Duodenal mucosa (tissue), 2 donors: ENCODE data around the gene SASH3.

Experiments used
- H3K27ac ChIP-seq: one replicate; pipeline ENCODE4 v1.7.0; 2013; ENCODE audit warnings: low read depth, low read length
- H3K27me3 ChIP-seq, 2 donors: one replicate each; pipeline ENCODE4 v1.7.0; 2013; ENCODE audit warnings: low read length in 2 of 2, control low read depth in 1 of 2; ENCODE audit not compliant: insufficient read depth in 2 of 2, control insufficient read depth in 1 of 2
- H3K36me3 ChIP-seq, 2 donors: one replicate each; pipeline ENCODE4 v1.7.0; 2013; ENCODE audit warnings: low read length in 2 of 2, control low read depth in 1 of 2; ENCODE audit not compliant: insufficient read depth in 2 of 2, control insufficient read depth in 1 of 2
- H3K4me1 ChIP-seq, 2 donors: one replicate each; pipeline ENCODE4 v1.7.0; 2013; ENCODE audit warnings: low read length in 2 of 2, control low read depth in 1 of 2; ENCODE audit not compliant: insufficient read depth in 2 of 2, control insufficient read depth in 1 of 2
- H3K4me3 ChIP-seq, 2 donors: one replicate each; pipeline ENCODE4 v1.7.0; 2013; ENCODE audit warnings: low read length in 2 of 2, low read depth in 1 of 2
- H3K9ac ChIP-seq, 2 donors: one replicate each; pipeline ENCODE4 v1.7.0; 2013; ENCODE audit warnings: low read length in 2 of 2, low read depth in 1 of 2
- H3K9me3 ChIP-seq, 2 donors: one replicate each; pipeline ENCODE4 v1.7.0; 2013; ENCODE audit warnings: low read length in 2 of 2, control low read depth in 1 of 2; ENCODE audit not compliant: control insufficient read depth in 1 of 2

Gene SASH3

GRCh38 chrX:129759576-129760061 is 20.1 kb upstream of the SASH3 start:
- H3K4me3 ChIP-seq = no peak overlapping the region
- no peak overlapping the region for H3K27ac ChIP-seq
- H3K27me3 ChIP-seq = no peaks in the 10 kb centered on the region
- H3K9ac ChIP-seq = no peak overlapping the region
- no peaks in the 10 kb centered on the region for H3K9me3 ChIP-seq
- no peaks in the 10 kb centered on the region for H3K36me3 ChIP-seq
- H3K4me1 ChIP-seq = peaks cover 8 to 17% of the 10 kb centered on the region in 2 donors

- no peaks in the 10 kb centered on the region for H3K27me3 ChIP-seq
- no peak overlapping the region for H3K27ac ChIP-seq
- H3K4me1 ChIP-seq = peaks cover 8 to 17% of the 10 kb centered on the region in 2 donors
- no peak overlapping the region for H3K4me3 ChIP-seq
- no peaks in the 10 kb centered on the region for H3K36me3 ChIP-seq
- H3K9me3 ChIP-seq = no peaks in the 10 kb centered on the region
- no peak overlapping the region for H3K9ac ChIP-seq
Observed at GRCh38 chrX:129760155-129760554, 19.6 kb upstream of the SASH3 start.

- Histone ChIP-seq H3K9me3 (no peaks in the 10 kb centered on the region), H3K4me1 (peaks cover 8 to 17% of the 10 kb centered on the region in 2 donors), H3K27me3 (no peaks in the 10 kb centered on the region), H3K4me3 (no peak overlapping the region), H3K36me3 (no peaks in the 10 kb centered on the region), H3K9ac (no peak overlapping the region), H3K27ac (no peak overlapping the region)
Observed at GRCh38 chrX:129760981-129761380, 18.8 kb upstream of the SASH3 start.

- Histone ChIP-seq H3K9me3 (no peaks in the 10 kb centered on the region), H3K9ac (no peak overlapping the region), H3K4me3 (no peak overlapping the region), H3K4me1 (peaks cover 8 to 17% of the 10 kb centered on the region in 2 donors), H3K27me3 (no peaks in the 10 kb centered on the region), H3K27ac (no peak overlapping the region), H3K36me3 (no peaks in the 10 kb centered on the region)
Observed at GRCh38 chrX:129761596-129761995, 18.2 kb upstream of the SASH3 start.

GRCh38 chrX:129762448-129762847 is 17.3 kb upstream of the SASH3 start:
- Histone ChIP-seq H3K4me3 (no peak overlapping the region), H3K9ac (no peak overlapping the region), H3K27ac (no peak overlapping the region), H3K27me3 (no peaks in the 10 kb centered on the region), H3K36me3 (no peaks in the 10 kb centered on the region), H3K9me3 (no peaks in the 10 kb centered on the region), H3K4me1 (peaks cover 8 to 17% of the 10 kb centered on the region in 2 donors)

GRCh38 chrX:129763666-129764065 is 16.1 kb upstream of the SASH3 start:
- H3K4me1 ChIP-seq = peaks cover 5 to 12% of the 10 kb centered on the region in 2 donors
- no peak overlapping the region for H3K4me3 ChIP-seq
- no peaks in the 10 kb centered on the region for H3K27me3 ChIP-seq

GRCh38 chrX:129768186-129768585 is 11.6 kb upstream of the SASH3 start:
- no peaks in the 10 kb centered on the region for H3K36me3 ChIP-seq
- peaks cover 10 to 23% of the 10 kb centered on the region in 2 donors for H3K4me1 ChIP-seq
- no peak overlapping the region for H3K27ac ChIP-seq
- H3K27me3 ChIP-seq = no peaks in the 10 kb centered on the region
- H3K9ac ChIP-seq = no peak overlapping the region
- no peak overlapping the region for H3K4me3 ChIP-seq
- H3K9me3 ChIP-seq = no peaks in the 10 kb centered on the region

More at GRCh38 chrX:129763666-129764065, 16.1 kb upstream of the SASH3 start:
- Histone ChIP-seq H3K9ac (no peak overlapping the region), H3K9me3 (no peaks in the 10 kb centered on the region), H3K27ac (no peak overlapping the region), H3K36me3 (no peaks in the 10 kb centered on the region)

- H3K27ac ChIP-seq = no peak overlapping the region
- no peaks in the 10 kb centered on the region for H3K36me3 ChIP-seq
- H3K4me1 ChIP-seq = peaks cover 13 to 30% of the 10 kb centered on the region in 2 donors
- peak overlapping the region in 1 of 2 donors; percentile 0 for H3K4me3 ChIP-seq
- no peaks in the 10 kb centered on the region for H3K9me3 ChIP-seq
- no peaks in the 10 kb centered on the region for H3K27me3 ChIP-seq
- H3K9ac ChIP-seq = no peak overlapping the region
Observed at GRCh38 chrX:129768586-129769466, 10.9 kb upstream of the SASH3 start.

GRCh38 chrX:129769467-129770154 is 10.1 kb upstream of the SASH3 start:
- H3K27me3 ChIP-seq = no peaks in the 10 kb centered on the region
- peaks cover 14 to 32% of the 10 kb centered on the region in 2 donors for H3K4me1 ChIP-seq
- no peaks in the 10 kb centered on the region for H3K36me3 ChIP-seq
- H3K4me3 ChIP-seq = peak overlapping the region in 1 of 2 donors; percentile 0
- H3K27ac ChIP-seq = no peak overlapping the region
- H3K9ac ChIP-seq = no peak overlapping the region
- H3K9me3 ChIP-seq = no peaks in the 10 kb centered on the region
